Activated B cell treated with CpG ODN at 0.5 μM for 24 hours (primary cell): ENCODE data around the gene PFKM. TPM values are rescaled to one million over a fixed set of nuclear protein-coding genes. Genes with fewer than 3 reads are reported as not detected.
A peak's percentile ranks its signal among the peaks of the same experiment; 100 is the strongest.
"Not testable (repeated sequence)": the region's sequence is repeated elsewhere in the genome, so short reads cannot be mapped to it uniquely, and the experiment has no call there.

ENCODE experiments used
- ATAC-seq: fragments of 200-7000 bp; cut with Tn5 transposase; one replicate; pipeline ENCODE4 v1.10.0; 2021; ENCODE audit warnings: low read depth, mild to moderate bottlenecking, moderate library complexity
- CTCF ChIA-PET: fragments of 350-600 bp; sonication (Branson Sonifier 250); formaldehyde crosslinking; loops from one replicate; lab custom pipeline; 2021; ENCODE audit warnings: antibody characterized with exemption; lab: Charles Lee
- POLR2A ChIA-PET: fragments of 350-600 bp; sonication (Branson Sonifier 250); formaldehyde crosslinking; loops from one replicate; lab custom pipeline; 2021; ENCODE audit warnings: antibody characterized with exemption; lab: Charles Lee
- DNase-seq: peaks from one replicate; pipeline ENCODE4 v3.0.0; 2022
- H3K27ac Mint-ChIP-seq: one replicate; pipeline ENCODE4 v1.8.0; 2020; ENCODE audit warnings: mixed read lengths
- H3K27me3 Mint-ChIP-seq: one replicate; pipeline ENCODE4 v1.8.0; 2021; ENCODE audit warnings: mixed read lengths
- H3K36me3 Mint-ChIP-seq: one replicate; pipeline ENCODE4 v1.8.0; 2021; ENCODE audit warnings: low read depth, mixed read lengths
- H3K4me1 Mint-ChIP-seq: one replicate; pipeline ENCODE4 v1.8.0; 2021; ENCODE audit warnings: mixed read lengths
- H3K4me3 Mint-ChIP-seq: one replicate; pipeline ENCODE4 v1.8.0; 2020; ENCODE audit warnings: mild to moderate bottlenecking, mixed read lengths
- H3K9me3 Mint-ChIP-seq: one replicate; pipeline ENCODE4 v1.8.0; 2020; ENCODE audit warnings: mixed read lengths
- intact Hi-C: fragments of 100-400 bp; cut with micrococcal nuclease; formaldehyde crosslinking; loops from one replicate; pipeline ENCODE4 v1.15.1; 2024
- total RNA-seq: library from RNA; stranded (reverse); gene quantifications from 2 replicates; pipeline ENCODE4 v1.2.3, GENCODE V29; 2022
- TF ChIP-seq, protein P1 (sequence below): fragments of 200-600 bp; IDR thresholded peaks from one replicate; pipeline ENCODE4 v1.8.0; 2022; ENCODE audit warnings: antibody characterized with exemption, mild to moderate bottlenecking

PFKM gene
- total RNA-seq, 1 donor from 2014 or later = 49.2 TPM

DNA sequence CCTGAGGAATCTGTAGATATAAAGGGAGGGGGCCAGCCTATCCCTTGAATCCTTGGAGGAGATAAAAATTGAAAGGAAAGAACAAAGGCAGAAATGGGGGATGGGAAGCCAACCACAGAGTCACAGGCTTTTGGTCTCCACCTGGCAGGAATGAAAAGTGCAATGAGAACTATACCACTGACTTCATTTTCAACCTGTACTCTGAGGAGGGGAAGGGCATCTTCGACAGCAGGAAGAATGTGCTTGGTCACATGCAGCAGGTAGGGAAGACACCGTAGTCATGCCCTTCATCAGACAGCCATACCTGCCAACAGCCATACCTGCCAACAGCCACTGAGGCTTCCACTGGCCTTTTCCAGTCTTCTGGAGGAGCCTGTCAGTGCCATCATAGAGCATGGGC, 24.7 kb downstream of the PFKM start:
- H3K4me3 Mint-ChIP-seq = no peak overlapping the region
- ChIA-PET CTCF (no interaction called here), POLR2A (no interaction called here)
- H3K27ac Mint-ChIP-seq = no peak overlapping the region
- H3K27me3 Mint-ChIP-seq = no peaks in the 10 kb centered on the region
- intact Hi-C loops = no loop called here
- TF ChIP-seq, protein P1, sequence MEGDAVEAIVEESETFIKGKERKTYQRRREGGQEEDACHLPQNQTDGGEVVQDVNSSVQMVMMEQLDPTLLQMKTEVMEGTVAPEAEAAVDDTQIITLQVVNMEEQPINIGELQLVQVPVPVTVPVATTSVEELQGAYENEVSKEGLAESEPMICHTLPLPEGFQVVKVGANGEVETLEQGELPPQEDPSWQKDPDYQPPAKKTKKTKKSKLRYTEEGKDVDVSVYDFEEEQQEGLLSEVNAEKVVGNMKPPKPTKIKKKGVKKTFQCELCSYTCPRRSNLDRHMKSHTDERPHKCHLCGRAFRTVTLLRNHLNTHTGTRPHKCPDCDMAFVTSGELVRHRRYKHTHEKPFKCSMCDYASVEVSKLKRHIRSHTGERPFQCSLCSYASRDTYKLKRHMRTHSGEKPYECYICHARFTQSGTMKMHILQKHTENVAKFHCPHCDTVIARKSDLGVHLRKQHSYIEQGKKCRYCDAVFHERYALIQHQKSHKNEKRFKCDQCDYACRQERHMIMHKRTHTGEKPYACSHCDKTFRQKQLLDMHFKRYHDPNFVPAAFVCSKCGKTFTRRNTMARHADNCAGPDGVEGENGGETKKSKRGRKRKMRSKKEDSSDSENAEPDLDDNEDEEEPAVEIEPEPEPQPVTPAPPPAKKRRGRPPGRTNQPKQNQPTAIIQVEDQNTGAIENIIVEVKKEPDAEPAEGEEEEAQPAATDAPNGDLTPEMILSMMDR = no peak
- no peaks in the 10 kb centered on the region for H3K9me3 Mint-ChIP-seq
- DNase-seq (no peak), ATAC-seq (no peak)
- no peaks in the 10 kb centered on the region for H3K4me1 Mint-ChIP-seq
- peaks cover 83% of the 10 kb centered on the region for H3K36me3 Mint-ChIP-seq

DNA sequence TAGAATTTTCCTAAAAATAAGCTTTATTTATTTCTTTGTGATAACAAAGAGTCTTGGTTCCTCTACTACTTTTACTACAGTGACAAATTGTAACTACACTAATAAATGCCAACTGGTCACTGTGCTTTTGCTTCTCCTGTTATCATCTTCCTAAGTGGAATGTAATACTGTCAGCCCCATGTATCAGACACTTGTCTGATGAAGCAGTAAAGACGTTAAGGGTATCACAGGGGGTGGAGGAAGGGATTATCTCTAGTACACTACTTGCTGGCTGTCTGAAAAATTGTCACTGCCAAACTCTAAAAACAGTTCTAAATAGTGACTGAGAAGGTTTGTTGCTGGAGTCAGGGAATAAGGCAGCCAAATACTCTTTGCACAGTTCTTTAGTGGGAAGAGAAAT, 26.8 kb downstream of the PFKM start:
- ChIA-PET CTCF (no interaction called here), POLR2A (interaction anchor here (2.1 kb wide), 1 partner anchor 11 kb away, joined by 7 read pairs; the partner anchor contains the start of gene ASB8)
- peaks cover 87% of the 10 kb centered on the region for H3K36me3 Mint-ChIP-seq

DNA sequence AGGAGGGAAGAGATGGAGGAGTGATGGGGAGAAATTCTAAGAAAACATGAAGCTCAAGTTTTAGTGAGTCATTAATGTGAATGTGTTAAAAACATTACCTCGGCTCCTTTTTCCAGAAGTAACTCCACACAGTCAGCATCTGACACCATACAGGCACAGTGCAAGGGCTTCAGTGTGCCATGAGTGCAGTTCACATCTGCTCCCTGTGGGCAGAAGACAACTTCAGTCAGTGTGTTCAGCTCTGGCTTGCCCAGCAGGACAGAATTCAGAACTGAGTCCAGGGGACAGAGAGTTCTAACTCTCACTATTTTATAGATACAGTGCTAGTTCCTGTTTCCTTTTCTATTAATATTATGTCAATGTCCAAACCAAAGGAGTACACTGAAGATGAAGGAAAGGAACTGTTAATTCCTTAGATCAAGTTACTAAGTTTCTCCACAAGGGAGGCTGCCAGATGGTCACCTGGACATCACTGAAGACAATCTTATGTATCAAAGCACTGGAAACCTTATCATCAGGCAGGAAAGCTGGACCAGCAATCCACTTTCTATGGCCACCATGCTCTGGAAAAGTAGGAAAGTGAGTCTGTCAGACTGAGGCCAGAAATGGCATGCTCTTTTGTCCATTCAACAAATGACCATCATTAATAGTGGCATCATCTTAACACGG, 32.1 kb downstream of the PFKM start:
- no peaks in the 10 kb centered on the region for H3K27me3 Mint-ChIP-seq
- no peak for DNase-seq
- H3K9me3 Mint-ChIP-seq = no peaks in the 10 kb centered on the region
- H3K4me3 Mint-ChIP-seq = no peak overlapping the region
- POLR2A ChIA-PET = no interaction called here
- H3K4me1 Mint-ChIP-seq = peaks cover 6% of the 10 kb centered on the region
- intact Hi-C loops = no loop called here
- TF ChIP-seq, protein P1 = no peak
- no peak overlapping the region for H3K27ac Mint-ChIP-seq
- ATAC-seq = no peak
- H3K36me3 Mint-ChIP-seq = peaks cover 65% of the 10 kb centered on the region
- CTCF ChIA-PET = interaction anchor here (0.6 kb wide), 1 partner anchor 46 kb away, joined by 3 read pairs; no protein-coding TSS in a partner anchor

More for the DNA sequence above, 26.8 kb downstream of the PFKM start:
- no peak overlapping the region for H3K4me3 Mint-ChIP-seq
- intact Hi-C loops = no loop called here
- TF ChIP-seq, protein P1 = no peak
- H3K27ac Mint-ChIP-seq = no peak overlapping the region
- no peaks in the 10 kb centered on the region for H3K4me1 Mint-ChIP-seq
- ATAC-seq (no peak), DNase-seq (no peak)
- H3K27me3 Mint-ChIP-seq = no peaks in the 10 kb centered on the region
- H3K9me3 Mint-ChIP-seq = no peaks in the 10 kb centered on the region

DNA sequence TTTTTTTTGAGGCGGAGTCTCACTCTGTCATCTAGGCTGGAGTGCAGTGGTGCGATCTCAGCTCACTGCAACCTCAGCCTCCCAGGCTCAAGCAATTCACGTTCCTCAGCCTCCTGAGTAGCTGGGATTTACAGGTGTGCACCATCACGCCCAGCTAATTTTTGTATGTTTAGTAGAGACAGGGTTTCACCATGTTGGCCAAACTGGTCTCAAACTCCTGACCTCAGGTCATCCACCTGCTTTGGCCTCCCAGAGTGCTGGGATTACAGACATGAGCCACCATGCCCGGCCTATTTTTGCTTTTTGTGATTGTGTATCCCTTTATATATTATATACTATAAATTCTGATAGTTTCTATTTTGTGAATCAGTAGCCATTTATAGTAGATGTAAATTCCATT, 36.6 kb downstream of the PFKM start:
- intact Hi-C loops = loop anchor here (2.0 to 5.0 kb wide), 2 partner anchors 343 to 561 kb away; partner anchors contain the start of gene CCNT1
- Mint-ChIP-seq H3K4me1 (peaks cover 26% of the 10 kb centered on the region), H3K4me3 (peak overlapping the region; percentile 60), H3K36me3 (peaks cover 29% of the 10 kb centered on the region)
- POLR2A ChIA-PET = interaction anchor here (0.9 kb wide), 1 partner anchor 36 kb away, joined by 5 read pairs; the partner anchor contains the start of gene PFKM
- ATAC-seq, H3K27ac Mint-ChIP-seq, CTCF ChIA-PET, DNase-seq, H3K27me3 Mint-ChIP-seq, H3K9me3 Mint-ChIP-seq: not testable (repeated sequence)

DNA sequence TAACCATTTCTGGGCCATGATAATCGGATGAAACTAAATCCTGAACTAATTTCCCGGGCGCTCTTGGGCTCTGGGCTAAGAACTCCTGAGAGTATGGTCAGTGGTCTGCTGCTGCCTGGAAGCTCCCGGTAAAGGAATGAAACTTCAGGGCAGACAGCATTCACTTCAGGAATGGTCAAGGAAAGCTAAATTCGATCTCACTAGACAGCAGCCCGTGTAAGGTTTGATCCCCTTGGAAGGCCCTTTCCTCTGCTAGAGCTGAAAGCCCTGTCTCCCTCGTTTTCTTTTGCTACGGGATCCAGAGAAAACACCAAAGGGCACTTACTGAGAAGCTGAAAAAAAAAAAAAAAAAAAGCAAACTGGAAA, 37.5 kb downstream of the PFKM start:
- H3K27ac Mint-ChIP-seq = peak overlapping the region; percentile 68
- POLR2A ChIA-PET = interaction anchor here (0.6 to 3.2 kb wide), 12 partner anchors 9 to 1785 kb away, joined by 3 to 61 read pairs (median 5); partner anchors contain the start of genes KANSL2, PFKM, SENP1 and TMEM106C
- H3K27me3 Mint-ChIP-seq = no peaks in the 10 kb centered on the region
- no peaks in the 10 kb centered on the region for H3K9me3 Mint-ChIP-seq
- ATAC-seq (no peak), DNase-seq (no peak)
- H3K4me1 Mint-ChIP-seq = peaks cover 26% of the 10 kb centered on the region
- CTCF ChIA-PET = interaction anchor here (1.5 kb wide), 1 partner anchor 27 kb away, joined by 4 read pairs; the partner anchor contains the start of gene CCDC184
- H3K4me3 Mint-ChIP-seq = peak overlapping the region; percentile 96
- peaks cover 23% of the 10 kb centered on the region for H3K36me3 Mint-ChIP-seq
- intact Hi-C loops = loop anchor here (1.0 to 5.0 kb wide), 9 partner anchors 27 to 560 kb away; partner anchors contain the start of genes CCDC184, CCNT1, PFKM and SENP1
- TF ChIP-seq, protein P1 = no peak
